Neural progenitor cell (in vitro differentiated cells): Measurements from ENCODE around the gene ANKRD39. TPM values are rescaled to one million over a fixed set of nuclear protein-coding genes. Genes with fewer than 3 reads are reported as not detected.
A peak's percentile ranks its signal among the peaks of the same experiment; 100 is the strongest.

Experiments
- DNase-seq: peaks from one replicate; pipeline ENCODE4 v3.0.0-alpha.2; 2016; ENCODE audit warnings: low spot score
- H2AFZ ChIP-seq: fragments of 200-600 bp; sonication (generic); replicated peaks from 2 replicates; pipeline ENCODE4 v1.6.1; 2016; ENCODE audit warnings: antibody characterized with exemption
- H3F3A ChIP-seq: fragments of 200-600 bp; sonication (generic); 2 replicates; pipeline ENCODE4 v1.6.1; 2016; ENCODE audit warnings: antibody characterized with exemption, low read depth
- H3K27ac ChIP-seq: fragments of 200-600 bp; sonication (generic); 2 replicates; pipeline ENCODE4 v1.5.1; 2016; ENCODE audit warnings: mild to moderate bottlenecking
- H3K27me3 ChIP-seq: fragments of 200-600 bp; sonication (generic); 2 replicates; pipeline ENCODE4 v1.6.1; 2016; ENCODE audit warnings: mild to moderate bottlenecking, moderate library complexity
- H3K36me3 ChIP-seq: fragments of 200-600 bp; sonication (generic); 2 replicates; pipeline ENCODE4 v1.5.1; 2016
- H3K4me1 ChIP-seq: fragments of 200-600 bp; sonication (generic); 2 replicates; pipeline ENCODE4 v1.6.1; 2016; ENCODE audit warnings: mixed run types
- H3K4me2 ChIP-seq: fragments of 200-600 bp; sonication (generic); 2 replicates; pipeline ENCODE4 v1.6.1; 2016
- H3K4me3 ChIP-seq: fragments of 200-600 bp; sonication (generic); 2 replicates; pipeline ENCODE4 v1.5.1; 2016
- H3K79me2 ChIP-seq: fragments of 200-600 bp; sonication (generic); 2 replicates; pipeline ENCODE4 v1.6.1; 2016; ENCODE audit warnings: low read depth
- H3K9ac ChIP-seq: fragments of 200-600 bp; sonication (generic); 2 replicates; pipeline ENCODE4 v1.6.1; 2016
- H3K9me3 ChIP-seq: fragments of 200-600 bp; sonication (generic); 2 replicates; pipeline ENCODE4 v1.5.1; 2016; ENCODE audit warnings: low read depth
- H4K20me1 ChIP-seq: fragments of 200-600 bp; sonication (generic); 2 replicates; pipeline ENCODE4 v1.6.1; 2016; ENCODE audit warnings: low read depth
- H3K27ac Mint-ChIP-seq: 3 replicates; pipeline ENCODE4 v1.8.0; 2021; ENCODE audit warnings: mixed read lengths
- H3K27me3 Mint-ChIP-seq: 2 replicates; pipeline ENCODE4 v1.8.0; 2022; ENCODE audit warnings: low read depth, mild to moderate bottlenecking, inconsistent platforms, moderate library complexity, mixed read lengths; ENCODE audit not compliant: insufficient read depth
- H3K36me3 Mint-ChIP-seq: 3 replicates; pipeline ENCODE4 v1.8.0; 2021; ENCODE audit warnings: mixed read lengths
- H3K4me1 Mint-ChIP-seq: 3 replicates; pipeline ENCODE4 v1.8.0; 2021; ENCODE audit warnings: mixed read lengths
- H3K4me3 Mint-ChIP-seq: 3 replicates; pipeline ENCODE4 v1.8.0; 2021; ENCODE audit warnings: mild to moderate bottlenecking, moderate library complexity, mixed read lengths
- H3K9me3 Mint-ChIP-seq: 3 replicates; pipeline ENCODE4 v1.8.0; 2020; ENCODE audit warnings: mixed read lengths
- CTCF ChIP-seq: fragments of 200-600 bp; sonication (generic); IDR thresholded peaks from 2 replicates; pipeline ENCODE4 v1.5.1; 2017; ENCODE audit warnings: antibody characterized with exemption, mild to moderate bottlenecking
- EZH2 ChIP-seq: fragments of 200-600 bp; sonication (generic); IDR thresholded peaks from 2 replicates; pipeline ENCODE4 v1.6.1; 2017; ENCODE audit warnings: antibody characterized with exemption, mild to moderate bottlenecking, moderate library complexity
- EZH2phosphoT487 ChIP-seq: fragments of 200-600 bp; sonication (generic); IDR thresholded peaks from 2 replicates; pipeline ENCODE4 v1.6.1; 2017; ENCODE audit warnings: antibody characterized with exemption
- total RNA-seq: library from RNA; depleted of rRNA; stranded (reverse); fragments of >200 nt; gene quantifications from 2 replicates; pipeline ENCODE4 v1.2.3, GENCODE V29; 2015; ENCODE audit warnings: low replicate concordance

ANKRD39 gene
- total RNA-seq, 1 donor from 2014 or later = 4.0 TPM

- H3K27me3 ChIP-seq = no peaks in the 10 kb centered on the region
- H3K27ac ChIP-seq = no peak overlapping the region
- H3K4me2 ChIP-seq = no peak overlapping the region
- no peak overlapping the region for H3K4me3 ChIP-seq
- Mint-ChIP-seq H3K9me3 (no peaks in the 10 kb centered on the region), H3K27me3 (peaks cover 10% of the 10 kb centered on the region), H3K36me3 (peaks cover 25% of the 10 kb centered on the region), H3K4me3 (no peak overlapping the region), H3K4me1 (peaks cover 13% of the 10 kb centered on the region), H3K27ac (peak overlapping the region; percentile 66)
- peaks cover 3% of the 10 kb centered on the region for H3F3A ChIP-seq
- H2AFZ ChIP-seq = no peak overlapping the region
- DNase-seq = no peak
- no peak overlapping the region for H3K9ac ChIP-seq
- no peaks in the 10 kb centered on the region for H3K9me3 ChIP-seq
- H3K4me1 ChIP-seq = no peaks in the 10 kb centered on the region
- TF ChIP-seq CTCF (no peak), EZH2 (no peak), EZH2phosphoT487 (no peak)
- H4K20me1 ChIP-seq = no peaks in the 10 kb centered on the region
- no peaks in the 10 kb centered on the region for H3K79me2 ChIP-seq
- H3K36me3 ChIP-seq = no peaks in the 10 kb centered on the region
Measured at GRCh38 chr2:96848264-96848663, 9.6 kb downstream of the ANKRD39 start.

GRCh38 chr2:96847586-96847985 lies 10.2 kb downstream of the ANKRD39 start:
- no peaks in the 10 kb centered on the region for H3K4me1 ChIP-seq
- no peaks in the 10 kb centered on the region for H4K20me1 ChIP-seq
- H2AFZ ChIP-seq = no peak overlapping the region
- no peak for DNase-seq
- no peak for TF ChIP-seq CTCF
- TF ChIP-seq EZH2 = no peak
- TF ChIP-seq EZH2phosphoT487 = no peak
- H3F3A ChIP-seq = peaks cover 6% of the 10 kb centered on the region
- no peaks in the 10 kb centered on the region for H3K9me3 Mint-ChIP-seq
- H3K4me3 ChIP-seq = no peak overlapping the region
- H3K27me3 ChIP-seq = no peaks in the 10 kb centered on the region
- H3K27ac Mint-ChIP-seq = no peak overlapping the region
- H3K9me3 ChIP-seq = no peaks in the 10 kb centered on the region
- H3K27ac ChIP-seq = no peak overlapping the region
- no peaks in the 10 kb centered on the region for H3K79me2 ChIP-seq
- H3K9ac ChIP-seq = no peak overlapping the region
- H3K27me3 Mint-ChIP-seq = peaks cover 13% of the 10 kb centered on the region
- peaks cover 14% of the 10 kb centered on the region for H3K4me1 Mint-ChIP-seq
- H3K4me3 Mint-ChIP-seq = no peak overlapping the region
- H3K36me3 Mint-ChIP-seq = peaks cover 20% of the 10 kb centered on the region
- H3K4me2 ChIP-seq = no peak overlapping the region
- H3K36me3 ChIP-seq = no peaks in the 10 kb centered on the region

- H3K36me3 ChIP-seq = no peaks in the 10 kb centered on the region
- no peak overlapping the region for H3K27ac Mint-ChIP-seq
- H3K9me3 ChIP-seq = no peaks in the 10 kb centered on the region
- H3K27ac ChIP-seq = no peak overlapping the region
- peaks cover 9% of the 10 kb centered on the region for H3F3A ChIP-seq
- H3K9me3 Mint-ChIP-seq = no peaks in the 10 kb centered on the region
- peaks cover 6% of the 10 kb centered on the region for H3K4me1 ChIP-seq
- no peaks in the 10 kb centered on the region for H4K20me1 ChIP-seq
- no peaks in the 10 kb centered on the region for H3K79me2 ChIP-seq
- DNase-seq = no peak
- TF ChIP-seq CTCF = no peak
- TF ChIP-seq EZH2phosphoT487 = no peak
- no peak for TF ChIP-seq EZH2
- no peak overlapping the region for H3K9ac ChIP-seq
- peaks cover 17% of the 10 kb centered on the region for H3K36me3 Mint-ChIP-seq
- peaks cover 11% of the 10 kb centered on the region for H3K27me3 Mint-ChIP-seq
- no peak overlapping the region for H3K4me3 Mint-ChIP-seq
- H3K4me1 Mint-ChIP-seq = peaks cover 20% of the 10 kb centered on the region
- H3K4me2 ChIP-seq = no peak overlapping the region
- no peak overlapping the region for H3K4me3 ChIP-seq
- no peaks in the 10 kb centered on the region for H3K27me3 ChIP-seq
- no peak overlapping the region for H2AFZ ChIP-seq
Measured at GRCh38 chr2:96846825-96847224, 11.0 kb downstream of the ANKRD39 start.
